GM12878 (cell line): ENCODE data around the gene NUMB. TPM values are rescaled to one million over a fixed set of nuclear protein-coding genes. Genes with fewer than 3 reads are reported as not detected.

ENCODE experiments used
- ATAC-seq: fragments of 200-7000 bp; cut with Tn5 transposase; 3 replicates; pipeline ENCODE4 v1.9.1; 2020; ENCODE audit warnings: mild to moderate bottlenecking, moderate library complexity
- BruUV-seq: library from RNA; stranded (reverse); fragments of 400-500 nt; replicated peaks from 2 replicates; lab custom pipeline; 2021; lab: Mats Ljungman, UMichigan
- CTCF ChIA-PET: fragments of 300-600 bp; sonication (Branson Sonifier 250); formaldehyde crosslinking; extraction: SDS; loops from one replicate; lab custom pipeline; 2021; ENCODE audit warnings: inconsistent platforms; lab: Yijun Ruan, JAX
- POLR2A ChIA-PET: fragments of 350-600 bp; formaldehyde crosslinking; extraction: SDS; loops from one replicate; lab custom pipeline; 2021; ENCODE audit warnings: inconsistent platforms; lab: Charles Lee
- RAD21 ChIA-PET: fragments of 300-600 bp; sonication (Branson Sonifier 250); formaldehyde crosslinking; loops from one replicate; lab custom pipeline; 2023; ENCODE audit warnings: antibody characterized with exemption; ENCODE audit not compliant: unreplicated experiment; lab: Charles Lee
- SMC1A ChIA-PET: fragments of 300-600 bp; sonication (Branson Sonifier 250); formaldehyde crosslinking; loops from one replicate; lab custom pipeline; 2023; ENCODE audit not compliant: unreplicated experiment, uncharacterized antibody; lab: Charles Lee
- DNase-seq: peaks from one replicate; pipeline ENCODE4 v3.0.0-alpha.2; 2011; ENCODE audit warnings: low read depth, low spot score
- FAIRE-seq: peaks from 3 replicates; lab custom pipeline; 2011; peaks lifted over from hg19 to GRCh38; lab: Jason Lieb, UNC
- H2AFZ ChIP-seq: 2 replicates; pipeline ENCODE4 v1.6.0; 2011; ENCODE audit warnings: low read depth, low read length, control low read depth; ENCODE audit not compliant: control insufficient read depth
- H3K27ac ChIP-seq: 2 replicates; pipeline ENCODE4 v1.5.1; 2011; ENCODE audit warnings: control low read depth; ENCODE audit not compliant: control insufficient read depth, insufficient read depth
- H3K27me3 ChIP-seq, 2 experiments: replicated peaks in 1 of 2; 2 replicates each; pipeline versions ENCODE4 v1.6.0 to v1.6.1; 2011; ENCODE audit warnings: low read length in 1 of 2; ENCODE audit not compliant: control insufficient read depth in 2 of 2, insufficient read depth in 2 of 2
- H3K36me3 ChIP-seq, 2 experiments: 2 replicates each; pipeline ENCODE4 v1.5.1; 2011; ENCODE audit warnings: low read length in 1 of 2; ENCODE audit not compliant: control insufficient read depth in 2 of 2, insufficient read depth in 2 of 2
- H3K4me1 ChIP-seq: 2 replicates; pipeline ENCODE4 v1.6.1; 2011; ENCODE audit warnings: mild to moderate bottlenecking, low read length, moderate library complexity, mixed read lengths; ENCODE audit not compliant: control insufficient read depth, insufficient read depth
- H3K4me2 ChIP-seq: 2 replicates; pipeline ENCODE4 v1.6.0; 2011; ENCODE audit warnings: control low read depth; ENCODE audit not compliant: control insufficient read depth, insufficient read depth
- H3K4me3 ChIP-seq: fragments of 200-600 bp; sonication (generic); 2 replicates; pipeline ENCODE4 v1.5.1; 2016
- H3K79me2 ChIP-seq: 2 replicates; pipeline ENCODE4 v1.6.0; 2011; ENCODE audit warnings: low read length; ENCODE audit not compliant: control insufficient read depth, insufficient read depth
- H3K9ac ChIP-seq: 2 replicates; pipeline ENCODE4 v1.8.0; 2011; ENCODE audit warnings: low read length, control low read depth, mixed read lengths; ENCODE audit not compliant: control insufficient read depth, insufficient read depth
- H3K9me3 ChIP-seq: replicated peaks from 3 replicates; pipeline ENCODE4 v1.5.1; 2011; ENCODE audit warnings: mild to moderate bottlenecking, low read length; ENCODE audit not compliant: control insufficient read depth, insufficient read depth
- H4K20me1 ChIP-seq: 2 replicates; pipeline ENCODE4 v1.6.0; 2011; ENCODE audit not compliant: control insufficient read depth, insufficient read depth
- BCLAF1 ChIP-seq: fragments of 450-650 bp; IDR thresholded peaks from 2 replicates; pipeline ENCODE4 v1.6.1; 2017; ENCODE audit warnings: antibody characterized with exemption, mild to moderate bottlenecking, moderate library complexity
- BRCA1 ChIP-seq: IDR thresholded peaks from 2 replicates; pipeline ENCODE4 v1.6.1; 2011; ENCODE audit warnings: low read depth, low read length, improper control_type of control experiment
- E2F8 ChIP-seq: fragments of 450-650 bp; IDR thresholded peaks from 2 replicates; pipeline ENCODE4 v1.6.1; 2018; ENCODE audit warnings: mild to moderate bottlenecking, low read depth, moderate library complexity; ENCODE audit not compliant: partially characterized antibody
- FOXM1 ChIP-seq: IDR thresholded peaks from 2 replicates; pipeline ENCODE4 v1.6.1; 2012; ENCODE audit warnings: low read depth, mild to moderate bottlenecking, inconsistent platforms, low read length, moderate library complexity
- GABPA ChIP-seq: IDR thresholded peaks from 2 replicates; pipeline ENCODE4 v1.6.1; 2014; ENCODE audit warnings: antibody characterized with exemption, low read depth, mild to moderate bottlenecking, inconsistent platforms
- HDAC2 ChIP-seq: fragments of 200-600 bp; sonication (generic); IDR thresholded peaks from 2 replicates; pipeline ENCODE4 v1.6.1; 2017
- MTA2 ChIP-seq: fragments of 450-650 bp; IDR thresholded peaks from 2 replicates; pipeline ENCODE4 v1.6.1; 2016; ENCODE audit warnings: low read depth, mild to moderate bottlenecking, moderate library complexity
- MXI1 ChIP-seq: fragments of 150-350 bp; IDR thresholded peaks from 2 replicates; pipeline ENCODE4 v1.6.1; 2011; ENCODE audit warnings: low read depth, mild to moderate bottlenecking, inconsistent platforms, low read length, improper control_type of control experiment
- NFYA ChIP-seq: IDR thresholded peaks from 2 replicates; pipeline ENCODE4 v1.6.1; 2011; ENCODE audit warnings: low read depth, mild to moderate bottlenecking, low read length, improper control_type of control experiment, borderline replicate concordance
- NFYB ChIP-seq: IDR thresholded peaks from 2 replicates; pipeline ENCODE4 v1.6.1; 2011; ENCODE audit warnings: low read depth, mild to moderate bottlenecking, low read length, improper control_type of control experiment, moderate library complexity; ENCODE audit not compliant: insufficient read depth
- RAD51 ChIP-seq: fragments of 450-650 bp; IDR thresholded peaks from 2 replicates; pipeline ENCODE4 v1.6.1; 2016; ENCODE audit warnings: moderate library complexity, mild to moderate bottlenecking, inconsistent platforms
- RELB ChIP-seq: fragments of 450-650 bp; IDR thresholded peaks from 2 replicates; pipeline ENCODE4 v1.6.1; 2017; ENCODE audit warnings: low read depth, mild to moderate bottlenecking, moderate library complexity
- SMAD5 ChIP-seq: IDR thresholded peaks from 2 replicates; pipeline ENCODE4 v1.6.1; 2016; ENCODE audit warnings: antibody characterized with exemption, low read depth
- SUPT20H ChIP-seq: IDR thresholded peaks from 2 replicates; pipeline ENCODE4 v1.6.1; 2011; ENCODE audit warnings: low read depth, mild to moderate bottlenecking, low read length, moderate library complexity, borderline replicate concordance; ENCODE audit not compliant: control insufficient read depth
- TCF7 ChIP-seq: IDR thresholded peaks from 2 replicates; pipeline ENCODE4 v1.6.1; 2014; ENCODE audit warnings: antibody characterized with exemption, borderline replicate concordance
- WGBS: methylation state at CpG from one replicate; pipeline ENCODE4 v1.1.6; 2016; ENCODE audit warnings: low lambda C conversion rate; ENCODE audit not compliant: insufficient replicate concordance, insufficient coverage; ENCODE audit errors: missing lambda C conversion rate; 5-methylcytosine and 5-hydroxymethylcytosine counted together
- in situ Hi-C: fragments of 300-500 bp; cut with MboI; formaldehyde crosslinking; loops from 9 replicates; pipeline ENCODE4 v1.14.3; 2018; ENCODE audit warnings: mixed read lengths
- intact Hi-C: fragments of 100-400 bp; cut with micrococcal nuclease; formaldehyde crosslinking; loops from one replicate; pipeline ENCODE4 v1.14.2; 2022; ENCODE audit not compliant: unreplicated experiment
- polyA plus RNA-seq, 11 experiments: library from polyadenylated mRNA; depleted of rRNA in 4 of 11; unstranded in 6 of 11; stranded (reverse) in 5 of 11; fragments of >200 nt; fragmentation: Nextera tagmentation in 4 of 11; fragmentation: Illumina TruSeq in 1 of 11; extraction: Ambion mirVana in 4 of 11; extraction: Trizol in 1 of 11; gene quantifications; 1 replicate in 1 of 11; 2 replicates in 10 of 11; pipeline versions ENCODE4 v1.2.1 to v1.2.3, GENCODE V29; 2011 to 2016; ENCODE audit warnings: inconsistent platforms in 2 of 11, missing spikeins in 2 of 11, low read depth in 1 of 11
- total RNA-seq, 4 experiments: library from RNA; depleted of rRNA in 3 of 4; stranded (reverse); fragments of >200 nt in 3 of 4; fragmentation: Illumina TruSeq in 1 of 4; extraction: Trizol in 1 of 4; gene quantifications; 2 replicates each; pipeline versions ENCODE4 v1.2.1 to v1.2.3, GENCODE V29; 2013 to 2021

Gene NUMB
- total and polyA plus RNA-seq, 10 of the 15 experiments (the other 5 are each of a cell fraction or from before 2014, with no cell fraction given) = 22.0 to 147 (median 48.9) TPM

- 6% methylated on average over 41 of the region's 64 CpGs for WGBS
- ATAC-seq = peak; percentile 71
- ChIA-PET CTCF (interaction anchor here (0.6 to 1.2 kb wide), 2 partner anchors 188 to 226 kb away, joined by 3 to 4 read pairs; no protein-coding TSS in a partner anchor), RAD21 (interaction anchor here (1.3 to 1.7 kb wide), 7 partner anchors 10 to 226 kb away, joined by 3 to 6 read pairs (median 5); no protein-coding TSS in a partner anchor), POLR2A (interaction anchor here (0.7 to 1.4 kb wide), 5 partner anchors 26 to 232 kb away, joined by 3 to 4 read pairs (median 3); no protein-coding TSS in a partner anchor), SMC1A (interaction anchor here (0.6 to 1.4 kb wide), 5 partner anchors 14 to 227 kb away, joined by 3 to 4 read pairs (median 3); no protein-coding TSS in a partner anchor)
- Histone ChIP-seq H3K9me3 (no peaks in the 10 kb centered on the region), H3K27ac (peak overlapping the region; percentile 15), H4K20me1 (0 out of 2 replicates have a peak, but pooled peaks cover 4% of the 10 kb centered on the region), H3K9ac (peak overlapping the region; percentile 52), H3K79me2 (peaks cover 4% of the 10 kb centered on the region; the same call in 1 of the 2 replicates), H3K4me1 (peaks cover 58% of the 10 kb centered on the region), H3K27me3 (no peaks in the 10 kb centered on the region), H2AFZ (peak overlapping the region; percentile 83), H3K4me3 (peak overlapping the region; percentile 66), H3K36me3 (no peaks in the 10 kb centered on the region), H3K4me2 (peak overlapping the region; percentile 94)
- in situ Hi-C loops = no loop called here
- intact Hi-C loops = loop anchor here (5.0 kb wide), 3 partner anchors 47 to 227 kb away; partner anchors contain the start of gene NUMB
- no peak for DNase-seq
- BruUV-seq = no TSS peak
- FAIRE-seq = no peak
- TF ChIP-seq RELB (no peak), BRCA1 (no peak), MXI1 (no peak), NFYA (no peak), NFYB (no peak), RAD51 (no peak), TCF7 (no peak), MTA2 (no peak), SMAD5 (no peak), E2F8 (no peak), FOXM1 (no peak), BCLAF1 (no peak), SUPT20H (no peak), GABPA (0 out of 2 replicates have a peak, but pooled peaks have one; percentile 35), HDAC2 (no peak)
Observed at GRCh38 chr14:73245480-73246325, 212.6 kb downstream of the NUMB start.
